ENCODE measurements around the gene UACA.

UACA gene

DNA sequence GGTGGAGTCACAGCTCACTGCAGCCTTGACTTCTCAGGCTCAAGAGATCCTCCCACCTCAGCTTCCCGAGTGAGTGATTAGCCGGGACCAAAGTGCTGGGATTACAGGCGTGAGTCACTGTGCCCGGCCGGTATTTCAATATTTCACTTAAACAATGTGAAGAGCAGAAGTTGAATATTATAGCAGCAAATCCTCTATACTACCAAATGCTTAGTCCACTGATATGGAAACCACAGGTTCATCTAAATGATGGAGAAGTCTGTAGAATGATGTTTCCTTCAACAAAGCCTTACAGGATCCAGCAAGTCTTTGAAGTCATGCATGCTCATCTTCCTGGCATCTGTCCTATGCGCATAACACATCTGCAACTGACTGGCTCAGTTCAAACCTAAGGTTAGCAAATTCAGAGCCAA, 20.3 kb upstream of the UACA start:
- peak; percentile 34 for DNase-seq (ENCODE audit: low spot score)
- TF ChIP-seq, protein P1, sequence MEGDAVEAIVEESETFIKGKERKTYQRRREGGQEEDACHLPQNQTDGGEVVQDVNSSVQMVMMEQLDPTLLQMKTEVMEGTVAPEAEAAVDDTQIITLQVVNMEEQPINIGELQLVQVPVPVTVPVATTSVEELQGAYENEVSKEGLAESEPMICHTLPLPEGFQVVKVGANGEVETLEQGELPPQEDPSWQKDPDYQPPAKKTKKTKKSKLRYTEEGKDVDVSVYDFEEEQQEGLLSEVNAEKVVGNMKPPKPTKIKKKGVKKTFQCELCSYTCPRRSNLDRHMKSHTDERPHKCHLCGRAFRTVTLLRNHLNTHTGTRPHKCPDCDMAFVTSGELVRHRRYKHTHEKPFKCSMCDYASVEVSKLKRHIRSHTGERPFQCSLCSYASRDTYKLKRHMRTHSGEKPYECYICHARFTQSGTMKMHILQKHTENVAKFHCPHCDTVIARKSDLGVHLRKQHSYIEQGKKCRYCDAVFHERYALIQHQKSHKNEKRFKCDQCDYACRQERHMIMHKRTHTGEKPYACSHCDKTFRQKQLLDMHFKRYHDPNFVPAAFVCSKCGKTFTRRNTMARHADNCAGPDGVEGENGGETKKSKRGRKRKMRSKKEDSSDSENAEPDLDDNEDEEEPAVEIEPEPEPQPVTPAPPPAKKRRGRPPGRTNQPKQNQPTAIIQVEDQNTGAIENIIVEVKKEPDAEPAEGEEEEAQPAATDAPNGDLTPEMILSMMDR (conservative IDR thresholded peaks at IDR 0.05; ENCODE audit: low read depth) = no peak
- 0 out of 2 replicates have a peak overlapping the region, but pooled peaks have one; percentile 21 for H3K27ac ChIP-seq
- ChIA-PET POLR2A (ENCODE audit: low non-redundant PET) (no interaction called here), CTCF (interaction anchor here (0.6 to 0.7 kb wide), 2 partner anchors 22 to 711 kb away, joined by 3 read pairs; no protein-coding TSS in a partner anchor)

DNA sequence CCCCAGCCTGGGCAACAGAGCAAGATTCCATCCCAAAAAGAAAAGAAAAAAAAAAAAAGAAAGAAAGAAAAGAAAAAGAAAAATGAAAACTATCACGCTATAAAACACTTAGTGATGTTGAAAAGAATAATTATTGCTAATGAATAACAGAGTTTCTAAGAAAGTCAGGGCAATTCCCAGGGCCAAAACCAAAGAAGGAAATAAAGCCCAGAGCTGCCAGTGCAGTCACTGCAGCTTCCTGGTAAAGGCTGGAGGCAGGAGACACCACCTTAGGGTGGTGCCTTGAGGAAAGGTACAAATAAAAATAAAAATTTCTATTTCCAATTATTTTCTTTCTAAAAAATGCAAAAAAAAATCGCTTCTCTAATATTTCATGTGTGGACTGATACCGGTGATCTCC, 19.7 kb upstream of the UACA start:
- DNase-seq (ENCODE audit: low spot score) = no peak
- CTCF ChIA-PET = interaction anchor here (0.6 to 0.7 kb wide), 3 partner anchors 22 to 712 kb away, joined by 3 read pairs; no protein-coding TSS in a partner anchor
- POLR2A ChIA-PET (ENCODE audit: low non-redundant PET) = no interaction called here
- TF ChIP-seq, protein P1 (conservative IDR thresholded peaks at IDR 0.05; ENCODE audit: low read depth) = no peak
- H3K27ac ChIP-seq = no peak overlapping the region

DNA sequence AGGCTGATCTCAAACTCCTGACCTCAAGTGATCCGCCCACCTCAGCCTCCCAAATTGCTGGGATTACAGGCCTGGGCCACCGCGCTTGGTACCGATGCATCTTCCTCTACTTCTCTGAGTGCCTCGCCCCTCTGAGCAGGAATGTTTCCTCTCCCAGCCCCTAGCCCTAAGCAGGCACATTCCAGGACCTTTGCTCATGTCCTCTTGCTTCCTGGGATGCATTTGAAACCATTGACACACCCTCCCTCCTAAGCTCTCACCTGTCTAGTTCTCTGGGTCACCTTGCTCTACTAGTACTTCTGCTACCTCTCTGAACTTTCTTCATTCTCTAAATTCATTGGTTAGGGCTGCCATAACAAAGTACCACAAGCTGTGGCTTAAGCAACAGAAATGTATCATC, 17.9 kb upstream of the UACA start:
- ChIA-PET POLR2A (ENCODE audit: low non-redundant PET) (no interaction called here), CTCF (no interaction called here)
- TF ChIP-seq, protein P1 (conservative IDR thresholded peaks at IDR 0.05; ENCODE audit: low read depth) = no peak
- peak; percentile 76 for DNase-seq (ENCODE audit: low spot score)
- H3K27ac ChIP-seq = no peak overlapping the region

DNA sequence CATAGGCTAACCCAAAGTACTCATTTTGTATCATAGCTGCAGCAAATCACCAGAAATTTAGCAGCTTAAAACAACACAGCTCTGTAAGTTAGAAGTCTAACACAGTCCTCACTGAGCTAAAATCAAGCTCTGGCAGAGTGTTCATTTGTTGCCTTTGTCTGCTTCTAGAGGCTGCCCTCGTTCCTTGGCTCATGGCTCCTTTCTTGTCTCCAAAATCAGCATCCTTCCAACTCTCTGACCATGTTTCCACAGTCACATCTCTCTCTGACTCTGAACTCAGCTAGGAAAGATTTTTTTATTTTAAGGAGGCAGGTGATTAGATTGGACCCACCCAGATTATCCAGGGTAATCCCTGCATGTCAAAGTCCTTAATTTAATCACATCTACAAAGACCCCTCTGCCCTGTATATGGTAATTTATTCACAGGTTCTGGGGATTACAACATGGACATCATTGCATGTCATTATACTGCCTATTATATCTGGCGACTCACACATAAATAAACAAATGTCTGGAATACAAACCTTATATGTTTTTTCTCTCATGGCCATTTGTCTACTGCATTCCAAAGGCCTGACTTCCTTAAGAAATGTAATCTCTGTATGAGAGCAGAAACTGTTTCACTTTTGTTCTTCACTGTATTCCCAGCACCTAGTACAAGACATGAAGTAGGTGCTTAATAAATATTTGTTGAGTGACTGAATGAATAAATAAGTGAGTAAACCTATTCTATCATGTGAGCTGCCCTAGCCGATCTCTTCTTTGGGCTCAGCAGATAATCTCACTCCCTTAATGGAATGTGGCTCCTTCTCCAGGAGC, 15.1 kb upstream of the UACA start:
- H3K27ac ChIP-seq = no peak overlapping the region
- peak; percentile 36 for DNase-seq (ENCODE audit: low spot score)
- ChIA-PET CTCF (interaction anchor here (0.6 kb wide), 3 partner anchors 15 to 1313 kb away, joined by 4 to 6 read pairs (median 5); no protein-coding TSS in a partner anchor), POLR2A (ENCODE audit: low non-redundant PET) (no interaction called here)
- TF ChIP-seq, protein P1 (conservative IDR thresholded peaks at IDR 0.05; ENCODE audit: low read depth) = no peak

DNA sequence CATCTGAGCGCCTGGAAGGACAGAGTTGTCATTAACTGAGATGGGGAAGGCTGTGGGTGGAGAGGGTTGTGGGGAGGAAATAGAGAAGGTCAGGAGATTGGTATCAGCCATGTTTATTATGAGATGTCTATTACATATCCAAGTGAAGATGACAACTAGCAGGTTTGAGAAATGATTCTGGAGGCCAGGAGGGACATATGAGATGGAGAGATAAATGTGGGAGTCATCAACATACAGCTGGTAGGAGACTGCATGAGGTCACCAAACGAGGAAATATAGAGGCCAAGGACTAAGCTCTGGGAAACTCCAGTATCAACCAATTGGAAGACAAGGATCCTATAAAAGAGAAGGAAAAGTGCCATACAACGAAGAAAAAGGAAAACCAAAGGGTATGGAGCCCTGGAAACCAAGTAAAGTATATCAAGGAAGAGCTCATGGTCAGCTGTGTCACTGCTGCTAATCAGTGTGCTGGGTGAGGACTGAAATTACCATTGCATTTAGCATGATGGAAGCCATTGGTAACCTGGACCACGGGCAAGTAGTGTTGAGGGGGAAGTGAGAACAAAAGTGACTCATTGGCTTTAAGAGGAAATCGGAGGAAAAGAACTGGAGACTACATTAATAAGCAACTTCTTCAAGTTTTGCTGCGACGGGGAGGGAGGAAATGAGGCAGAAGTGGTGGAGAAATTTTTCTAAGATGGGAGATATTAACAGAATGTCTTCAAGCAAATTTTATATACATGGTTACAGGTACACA, 14.0 kb upstream of the UACA start:
- ChIA-PET POLR2A (ENCODE audit: low non-redundant PET) (no interaction called here), CTCF (interaction anchor here (0.6 kb wide), 2 partner anchors 16 to 47 kb away, joined by 4 to 5 read pairs; no protein-coding TSS in a partner anchor)
- H3K27ac ChIP-seq = no peak overlapping the region
- no peak for DNase-seq (ENCODE audit: low spot score)
- TF ChIP-seq, protein P1 (conservative IDR thresholded peaks at IDR 0.05; ENCODE audit: low read depth) = no peak

DNA sequence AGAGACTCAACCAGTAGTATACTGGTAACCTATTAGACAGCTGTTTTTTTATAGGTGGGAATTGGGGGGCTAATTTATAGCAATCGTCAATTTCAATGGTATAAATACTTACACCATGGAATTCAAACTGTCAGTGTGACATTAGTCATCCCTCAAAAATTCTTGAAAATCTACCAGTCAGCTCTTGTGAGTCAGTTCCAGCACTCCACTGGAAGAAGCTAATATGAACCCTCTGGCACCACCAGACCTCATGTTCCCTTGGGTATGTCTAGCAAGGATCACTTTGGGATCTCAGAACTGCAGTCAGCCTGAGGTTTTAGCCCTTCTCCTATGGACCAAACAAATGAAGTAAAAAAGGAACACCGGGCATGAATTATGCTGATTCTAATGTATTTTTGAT, 11.8 kb upstream of the UACA start:
- no peak overlapping the region for H3K27ac ChIP-seq
- ChIA-PET CTCF (no interaction called here), POLR2A (ENCODE audit: low non-redundant PET) (no interaction called here)
- DNase-seq (ENCODE audit: low spot score) = peak; percentile 62
- TF ChIP-seq, protein P1 (conservative IDR thresholded peaks at IDR 0.05; ENCODE audit: low read depth) = no peak
